Hepatocyte (in vitro differentiated cells): ENCODE data around the gene PHLPP1.

ENCODE experiments used
- CTCF ChIP-seq: fragments of 200-600 bp; sonication (generic); IDR thresholded peaks from 2 replicates; pipeline ENCODE4 v1.5.1; 2016; ENCODE audit warnings: antibody characterized with exemption, mild to moderate bottlenecking; ENCODE audit not compliant: poor library complexity
- EZH2phosphoT487 ChIP-seq: fragments of 200-600 bp; sonication (generic); IDR thresholded peaks from one replicate; pipeline ENCODE4 v1.6.1; 2018; ENCODE audit warnings: antibody characterized with exemption, mild to moderate bottlenecking, low read depth, moderate library complexity; ENCODE audit not compliant: unreplicated experiment, severe bottlenecking

- TF ChIP-seq EZH2phosphoT487: no peak
- no peak for TF ChIP-seq CTCF
Measured at GRCh38 chr18:62844850-62845643, 129.7 kb downstream of the PHLPP1 start.
